H1 (cell line): ENCODE results near the gene MRTFA.

Source experiments
- CTCF ChIP-seq, 3 experiments: IDR thresholded peaks; 1 replicate in 2 of 3; 2 replicates in 1 of 3; pipeline versions ENCODE4 v1.5.1 to v1.6.1; 2011; ENCODE audit warnings: low read length in 3 of 3, mild to moderate bottlenecking in 3 of 3, inconsistent platforms in 2 of 3, low read depth in 1 of 3, moderate library complexity in 1 of 3; ENCODE audit not compliant: insufficient read depth in 1 of 3; ENCODE audit errors: control extremely low read depth in 1 of 3
- MAX ChIP-seq: IDR thresholded peaks from 2 replicates; pipeline ENCODE4 v1.6.1; 2012; ENCODE audit warnings: inconsistent platforms
- NANOG ChIP-seq: IDR thresholded peaks from 2 replicates; pipeline ENCODE4 v1.6.1; 2011; ENCODE audit warnings: low read length, low read depth, mild to moderate bottlenecking, inconsistent platforms; ENCODE audit not compliant: insufficient read depth, poor library complexity, severe bottlenecking
- RNF2 ChIP-seq: fragments of 200-900, 300-1000 bp; sonication (generic); IDR thresholded peaks from 2 replicates; pipeline ENCODE4 v1.7.1; 2016; ENCODE audit warnings: borderline replicate concordance, low read depth, mild to moderate bottlenecking, antibody characterized with exemption, low read length; ENCODE audit not compliant: poor library complexity, severe bottlenecking; ENCODE audit errors: missing control alignments

GRCh38 chr22:40521046-40521445 is 115.5 kb downstream of the MRTFA start:
- TF ChIP-seq CTCF (IDR thresholded peaks at IDR 0.05; ENCODE audit: control extremely low read depth in 1 of 3, insufficient read depth in 1 of 3, low read depth in 1 of 3, low read length in 3 of 3), result no peak
- TF ChIP-seq RNF2, result no peak
- TF ChIP-seq NANOG, result no peak
- TF ChIP-seq MAX, result no peak
